A673 (cell line): ENCODE results near the gene LIN7B. TPM values are rescaled to one million over a fixed set of nuclear protein-coding genes. Genes with fewer than 3 reads are reported as not detected.

Source experiments
- BruUV-seq: library from RNA; stranded (reverse); fragments of 400-500 nt; replicated peaks from 2 replicates; lab custom pipeline; 2021; lab: Mats Ljungman, UMichigan
- CTCF ChIA-PET: fragments of 300-600 bp; sonication (Branson Sonifier 250); formaldehyde crosslinking; loops from one replicate; lab custom pipeline; 2022; ENCODE audit warnings: antibody characterized with exemption; lab: Charles Lee
- POLR2A ChIA-PET: fragments of 300-600 bp; sonication (Branson Sonifier 250); formaldehyde crosslinking; loops from one replicate; lab custom pipeline; 2022; ENCODE audit warnings: antibody characterized with exemption; ENCODE audit not compliant: low non-redundant PET; lab: Charles Lee
- DNase-seq: peaks from one replicate; pipeline ENCODE4 v3.0.0-alpha.2; 2015; ENCODE audit warnings: low spot score
- H3K27ac ChIP-seq: fragments of 200-600 bp; sonication (generic); 2 replicates; pipeline ENCODE4 v1.5.1; 2016; ENCODE audit warnings: mixed run types, low read depth, mild to moderate bottlenecking, mixed read lengths, antibody characterized with exemption, low read length; ENCODE audit not compliant: poor library complexity, severe bottlenecking
- H3K27me3 ChIP-seq: fragments of 200-600 bp; sonication (generic); replicated peaks from 2 replicates; pipeline ENCODE4 v1.6.1; 2017; ENCODE audit warnings: mixed run types, low read depth, mild to moderate bottlenecking, mixed read lengths, antibody characterized with exemption, low read length; ENCODE audit not compliant: insufficient read depth, poor library complexity
- H3K36me3 ChIP-seq: fragments of 200-600 bp; sonication (generic); 2 replicates; pipeline ENCODE4 v1.6.1; 2016; ENCODE audit warnings: mixed run types, mild to moderate bottlenecking, mixed read lengths, antibody characterized with exemption, low read length; ENCODE audit not compliant: insufficient read depth, poor library complexity, severe bottlenecking
- H3K4me1 ChIP-seq: fragments of 200-600 bp; sonication (generic); 2 replicates; pipeline ENCODE4 v1.6.1; 2017; ENCODE audit warnings: mixed run types, mild to moderate bottlenecking, mixed read lengths, antibody characterized with exemption, low read length; ENCODE audit not compliant: insufficient read depth, poor library complexity, severe bottlenecking
- H3K4me3 ChIP-seq: fragments of 200-600 bp; sonication (generic); 2 replicates; pipeline ENCODE4 v1.5.1; 2016; ENCODE audit warnings: low read depth, mixed run types, mild to moderate bottlenecking, mixed read lengths, low read length; ENCODE audit not compliant: poor library complexity, severe bottlenecking
- H3K9me3 ChIP-seq: fragments of 200-600 bp; sonication (generic); 2 replicates; pipeline ENCODE4 v1.6.1; 2016; ENCODE audit warnings: mixed run types, low read depth, mild to moderate bottlenecking, mixed read lengths, antibody characterized with exemption, low read length; ENCODE audit not compliant: poor library complexity, severe bottlenecking
- CTCF ChIP-seq: fragments of 300-800, 200-600 bp; sonication (generic); conservative IDR thresholded peaks from 2 replicates; pipeline ENCODE4 v1.5.1; 2017; ENCODE audit warnings: low read depth, mild to moderate bottlenecking, antibody characterized with exemption, low read length, moderate library complexity, mixed read lengths
- EZH2 ChIP-seq: fragments of 200-600 bp; sonication (generic); IDR thresholded peaks from 2 replicates; pipeline ENCODE4 v1.6.1; 2017; ENCODE audit warnings: borderline replicate concordance, low read depth, mild to moderate bottlenecking, mixed read lengths, antibody characterized with exemption, low read length; ENCODE audit not compliant: poor library complexity, severe bottlenecking
- intact Hi-C: fragments of 100-400 bp; cut with micrococcal nuclease; formaldehyde crosslinking; loops from one replicate; pipeline ENCODE4 v1.10.0; 2022; ENCODE audit not compliant: unreplicated experiment
- total RNA-seq: library from RNA; stranded (reverse); gene quantifications from 2 replicates; pipeline ENCODE4 v1.2.3, GENCODE V29; 2021

The LIN7B gene
- total RNA-seq, 1 experiment from 2014 or later: 19.9 TPM

- Histone ChIP-seq H3K9me3 (no peaks in the 10 kb centered on the region), H3K4me3 (peak overlapping the region; percentile 88), H3K27ac (peak overlapping the region; percentile 97), H3K27me3 (no peaks in the 10 kb centered on the region), H3K4me1 (peaks cover 9% of the 10 kb centered on the region), H3K36me3 (peaks cover 22% of the 10 kb centered on the region)
- no peak for DNase-seq
- TF ChIP-seq CTCF: no peak
- no peak for TF ChIP-seq EZH2
- BruUV-seq: TSS peak; percentile 81
- ChIA-PET CTCF (no interaction called here), POLR2A (no interaction called here)
- intact Hi-C loops: no loop called here
Observed at GRCh38 chr19:49084206-49085019, 29.8 kb upstream of the LIN7B start.

GRCh38 chr19:49085020-49085867 lies 28.9 kb upstream of the LIN7B start, which contains the start of gene SNRNP70:
Gene SNRNP70, plus strand, starts transcription at chr19:49085451. Its CDS starts 964 bp downstream, at chr19:49086415.
- TF ChIP-seq EZH2 (no peak), CTCF (no peak)
- peaks cover 30% of the 10 kb centered on the region for H3K36me3 ChIP-seq
- ChIA-PET CTCF (no interaction called here), POLR2A (no interaction called here)
- H3K4me3 ChIP-seq: peak within 1 kb of the TSS; percentile 88
- no TSS peak for BruUV-seq
- peaks cover 9% of the 10 kb centered on the region for H3K4me1 ChIP-seq
- peak within 1 kb of the TSS; percentile 97 for H3K27ac ChIP-seq
- no peaks in the 10 kb centered on the region for H3K9me3 ChIP-seq
- intact Hi-C loops: no loop called here
- H3K27me3 ChIP-seq: no peaks in the 10 kb centered on the region
- DNase-seq: peak; percentile 100

DNA sequence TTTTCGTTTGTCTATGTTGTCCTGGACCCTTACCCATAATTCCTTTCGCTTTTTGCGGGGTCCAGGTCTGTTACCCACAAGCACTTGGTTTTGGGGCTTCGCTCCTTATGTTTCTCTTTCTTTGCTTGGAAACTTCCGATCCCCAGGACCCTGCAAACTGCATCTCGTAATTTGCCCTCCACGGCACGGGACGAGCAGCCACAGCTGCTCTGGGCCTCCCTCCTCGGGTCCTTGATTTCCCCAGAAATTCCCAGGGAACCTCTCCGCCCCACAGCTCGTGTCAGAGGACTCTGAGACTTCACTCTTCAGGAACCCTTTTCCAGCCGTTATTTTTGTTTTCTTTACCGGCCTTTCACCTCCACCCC lies 28.3 kb upstream of the LIN7B start:
- BruUV-seq: no TSS peak
- no peak for DNase-seq
- intact Hi-C loops: no loop called here
- TF ChIP-seq EZH2 (no peak), CTCF (no peak)
- ChIA-PET CTCF (no interaction called here), POLR2A (no interaction called here)
- Histone ChIP-seq H3K4me1 (peaks cover 9% of the 10 kb centered on the region), H3K4me3 (peak overlapping the region; percentile 88), H3K36me3 (peaks cover 36% of the 10 kb centered on the region), H3K9me3 (no peaks in the 10 kb centered on the region), H3K27me3 (no peaks in the 10 kb centered on the region), H3K27ac (peak overlapping the region; percentile 97)
